Smooth muscle cell (in vitro differentiated cells): ENCODE data around the gene EDRF1. TPM values are rescaled to one million over a fixed set of nuclear protein-coding genes. Genes with fewer than 3 reads are reported as not detected.

Experiments used
- DNase-seq: peaks from one replicate; lab custom pipeline; 2025; ENCODE audit not compliant: unreplicated experiment; lab: John Stamatoyannopoulos, UW
- H2AFZ ChIP-seq: fragments of 200-600 bp; sonication (generic); 2 replicates; pipeline ENCODE4 v1.6.0; 2016; ENCODE audit warnings: antibody characterized with exemption, low read depth, mild to moderate bottlenecking
- H3F3A ChIP-seq: fragments of 200-600 bp; sonication (generic); 2 replicates; pipeline ENCODE4 v1.6.0; 2017; ENCODE audit warnings: antibody characterized with exemption, low read depth
- H3K27ac ChIP-seq: fragments of 200-600 bp; sonication (generic); 2 replicates; pipeline ENCODE4 v1.5.1; 2016; ENCODE audit warnings: low read depth, mild to moderate bottlenecking
- H3K27me3 ChIP-seq: fragments of 200-600 bp; sonication (generic); 2 replicates; pipeline ENCODE4 v1.6.1; 2016; ENCODE audit warnings: low read depth, mild to moderate bottlenecking
- H3K36me3 ChIP-seq: fragments of 200-600 bp; sonication (generic); 2 replicates; pipeline ENCODE4 v1.5.1; 2016; ENCODE audit warnings: low read depth
- H3K4me1 ChIP-seq: fragments of 200-600 bp; sonication (generic); 2 replicates; pipeline ENCODE4 v1.5.1; 2016; ENCODE audit warnings: low read depth
- H3K4me2 ChIP-seq: fragments of 200-600 bp; sonication (generic); 2 replicates; pipeline ENCODE4 v1.6.0; 2016; ENCODE audit warnings: mild to moderate bottlenecking
- H3K4me3 ChIP-seq: fragments of 200-600 bp; sonication (generic); 2 replicates; pipeline ENCODE4 v1.5.1; 2016; ENCODE audit warnings: mild to moderate bottlenecking
- H3K79me2 ChIP-seq: fragments of 200-600 bp; sonication (generic); 2 replicates; pipeline ENCODE4 v1.6.0; 2016; ENCODE audit warnings: low read depth, mild to moderate bottlenecking
- H3K9ac ChIP-seq: fragments of 200-600 bp; sonication (generic); 2 replicates; pipeline ENCODE4 v1.6.0; 2016; ENCODE audit warnings: low read depth
- H3K9me3 ChIP-seq: fragments of 200-600 bp; sonication (generic); replicated peaks from 2 replicates; pipeline ENCODE4 v1.5.1; 2016; ENCODE audit warnings: low read depth
- H4K20me1 ChIP-seq: fragments of 200-600 bp; sonication (generic); 2 replicates; pipeline ENCODE4 v1.6.0; 2016; ENCODE audit warnings: low read depth
- CTCF ChIP-seq: fragments of 200-600 bp; sonication (generic); IDR thresholded peaks from 2 replicates; pipeline ENCODE4 v1.5.1; 2017; ENCODE audit warnings: borderline replicate concordance, mild to moderate bottlenecking, antibody characterized with exemption; ENCODE audit not compliant: insufficient read depth, poor library complexity, severe bottlenecking
- WGBS: methylation state at CpG from one replicate; pipeline ENCODE4 v1.1.7; 2016; ENCODE audit warnings: low lambda C conversion rate; 5-methylcytosine and 5-hydroxymethylcytosine counted together
- polyA plus RNA-seq: library from polyadenylated mRNA; unstranded; fragments of >200 nt; fragmentation: Nextera tagmentation; extraction: Ambion mirVana; gene quantifications from 2 replicates; pipeline ENCODE4 v1.2.1, GENCODE V29; 2016
- total RNA-seq: library from RNA; depleted of rRNA; stranded (reverse); fragments of >200 nt; gene quantifications from 2 replicates; pipeline ENCODE4 v1.2.3, GENCODE V29; 2014

Gene EDRF1
- total and polyA plus RNA-seq, 2 experiments from 2014 or later: 8.5 to 22.0 TPM

GRCh38 chr10:125782054-125782453, 62.5 kb downstream of the EDRF1 start:
- Histone ChIP-seq H3K27ac (peak overlapping the region; percentile 88), H3K4me2 (peak overlapping the region; percentile 57), H4K20me1 (no peaks in the 10 kb centered on the region), H3K9ac (peak overlapping the region; percentile 71), H2AFZ (peak overlapping the region; percentile 32), H3K79me2 (no peaks in the 10 kb centered on the region), H3K9me3 (no peaks in the 10 kb centered on the region), H3K4me3 (no peak overlapping the region), H3F3A (no peaks in the 10 kb centered on the region), H3K4me1 (no peaks in the 10 kb centered on the region), H3K36me3 (no peaks in the 10 kb centered on the region), H3K27me3 (no peaks in the 10 kb centered on the region)
- DNase-seq: no peak
- no peak for TF ChIP-seq CTCF
- WGBS: 62% methylated on average over 11 of the region's 11 CpGs

- peak; percentile 14 for DNase-seq
- 42% methylated on average over 11 of the region's 11 CpGs for WGBS
- no peaks in the 10 kb centered on the region for H3K9me3 ChIP-seq
These were observed 63.1 kb downstream of the EDRF1 start for GRCh38 chr10:125782616-125783015.

GRCh38 chr10:125783408-125783807, 63.9 kb downstream of the EDRF1 start:
- no peaks in the 10 kb centered on the region for H3K27me3 ChIP-seq
- WGBS: 98% methylated on average over 7 of the region's 7 CpGs

More at GRCh38 chr10:125782616-125783015, 63.1 kb downstream of the EDRF1 start:
- Histone ChIP-seq H2AFZ (peak overlapping the region; percentile 32), H3K9ac (peak overlapping the region; percentile 71), H3K4me2 (peak overlapping the region; percentile 57), H3K36me3 (no peaks in the 10 kb centered on the region), H3K27ac (peak overlapping the region; percentile 88), H3K4me3 (no peak overlapping the region), H4K20me1 (no peaks in the 10 kb centered on the region), H3K4me1 (no peaks in the 10 kb centered on the region), H3F3A (no peaks in the 10 kb centered on the region), H3K79me2 (no peaks in the 10 kb centered on the region), H3K27me3 (no peaks in the 10 kb centered on the region)
- no peak for TF ChIP-seq CTCF

More at GRCh38 chr10:125783408-125783807, 63.9 kb downstream of the EDRF1 start:
- Histone ChIP-seq H3K4me1 (no peaks in the 10 kb centered on the region), H3F3A (no peaks in the 10 kb centered on the region), H3K79me2 (no peaks in the 10 kb centered on the region), H3K4me2 (no peak overlapping the region), H3K9me3 (no peaks in the 10 kb centered on the region), H3K4me3 (no peak overlapping the region), H4K20me1 (no peaks in the 10 kb centered on the region), H3K9ac (no peak overlapping the region), H3K27ac (no peak overlapping the region), H3K36me3 (no peaks in the 10 kb centered on the region), H2AFZ (no peak overlapping the region)
- no peak for DNase-seq
- no peak for TF ChIP-seq CTCF
